ENCODE data around the gene COL5A1.
A peak's percentile ranks its signal among the peaks of the same experiment; 100 is the strongest.

The COL5A1 gene

DNA sequence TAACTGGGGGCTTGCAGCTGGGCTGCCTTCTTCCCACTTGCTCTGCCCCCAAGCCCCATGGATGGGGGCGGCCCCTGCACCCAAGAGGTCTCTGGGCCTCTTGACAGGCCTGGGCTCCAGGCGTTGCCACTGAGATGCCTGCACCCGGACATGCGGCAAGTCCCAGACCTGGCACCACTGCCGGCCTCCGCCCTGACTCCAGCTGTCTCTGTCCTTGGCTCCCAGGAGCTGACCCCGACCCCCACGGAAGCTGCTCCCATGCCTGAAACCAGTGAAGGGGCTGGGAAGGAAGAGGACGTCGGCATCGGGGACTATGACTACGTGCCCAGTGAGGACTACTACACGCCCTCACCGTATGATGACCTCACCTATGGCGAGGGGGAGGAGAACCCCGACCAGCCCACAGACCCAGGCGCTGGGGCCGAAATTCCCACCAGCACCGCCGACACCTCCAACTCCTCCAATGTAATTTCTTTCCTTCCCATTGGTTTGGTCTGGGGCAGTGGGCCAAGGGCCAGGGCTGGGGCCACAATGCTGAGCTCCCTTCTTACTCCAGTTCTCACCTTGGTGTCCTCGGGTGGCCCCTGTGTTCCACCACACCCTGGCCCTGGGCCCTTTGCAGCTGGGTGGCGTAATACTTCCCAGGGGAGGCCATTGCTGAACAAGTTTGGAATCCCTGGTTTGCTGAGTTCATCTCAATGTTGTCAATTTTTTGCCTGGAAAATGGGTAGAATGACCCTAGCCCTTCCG is 88.6 kb downstream of the COL5A1 start:
- no peak for DNase-seq

DNA sequence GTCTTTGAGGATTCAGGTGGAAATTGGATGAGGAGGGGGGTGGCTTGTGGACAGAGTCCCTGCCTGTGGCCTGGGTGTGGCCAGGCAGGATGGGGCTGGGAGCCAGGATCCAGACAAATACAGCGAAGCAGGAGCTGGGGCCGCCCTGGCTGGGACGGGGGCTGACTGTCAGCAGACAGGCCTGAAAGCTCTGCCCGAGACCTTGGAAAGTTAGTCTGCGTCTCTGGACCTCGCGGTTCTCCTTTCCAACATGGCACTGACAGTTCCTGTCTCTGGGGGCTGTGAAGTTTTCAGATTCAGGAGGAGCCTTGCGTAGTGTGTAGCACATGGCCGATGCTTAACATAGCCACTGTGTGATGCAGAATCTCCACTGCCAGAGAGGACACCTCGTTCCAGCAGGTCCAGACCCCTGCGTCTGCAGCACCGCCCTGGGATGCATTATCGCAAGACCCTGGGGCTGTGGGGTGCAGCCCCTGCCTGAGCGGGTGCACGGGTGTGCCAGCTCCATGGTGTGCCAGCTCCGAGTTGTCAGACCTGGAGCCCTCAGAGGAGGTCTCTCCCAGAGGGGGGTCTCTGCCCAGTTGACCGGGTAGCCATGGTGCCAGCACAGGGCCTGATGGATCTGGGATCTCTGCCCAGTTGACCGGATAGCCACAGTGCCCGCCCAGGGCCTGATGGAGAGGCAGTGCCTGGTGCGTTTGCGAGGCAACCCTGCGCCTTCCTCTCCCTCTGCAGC is 89.3 kb downstream of the COL5A1 start:
- DNase-seq, result no peak

DNA sequence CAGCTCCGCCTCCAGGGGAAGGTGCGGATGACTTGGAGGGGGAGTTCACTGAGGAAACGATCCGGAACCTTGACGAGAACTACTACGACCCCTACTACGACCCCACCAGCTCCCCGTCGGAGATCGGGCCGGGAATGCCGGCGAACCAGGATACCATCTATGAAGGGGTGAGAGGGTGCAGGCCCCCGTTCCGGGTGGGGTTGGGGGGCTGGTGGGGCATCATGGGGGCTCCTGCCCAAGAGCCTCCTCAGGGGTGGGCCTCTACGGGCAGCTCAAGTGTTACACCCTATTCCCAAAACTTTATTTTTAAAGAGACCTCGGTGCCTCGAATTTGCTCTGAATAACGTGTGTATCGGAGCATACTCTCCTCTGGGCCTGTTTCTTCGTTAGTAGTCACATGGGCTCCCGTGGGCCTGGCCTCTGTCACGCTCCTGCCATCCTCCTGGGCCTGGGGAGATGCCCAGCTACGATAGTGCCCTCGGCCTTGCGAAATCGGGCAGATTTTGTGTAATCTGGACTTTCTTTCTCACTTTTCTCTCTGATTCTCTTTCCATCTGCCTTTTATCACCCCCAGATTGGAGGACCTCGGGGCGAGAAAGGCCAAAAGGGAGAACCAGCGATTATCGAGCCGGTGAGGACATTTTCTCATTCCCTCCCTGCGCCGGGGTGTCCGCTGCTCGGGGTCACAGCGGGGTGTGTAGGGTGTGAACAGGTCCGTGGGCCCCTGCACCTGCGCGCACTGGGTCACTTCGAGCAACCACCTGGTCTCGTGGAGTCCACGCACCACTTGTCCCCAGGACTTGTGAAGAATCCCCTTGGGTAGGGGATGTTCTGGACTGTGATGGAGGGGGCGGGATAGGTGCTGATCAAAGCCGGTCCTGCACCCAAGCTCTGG is 90.1 kb downstream of the COL5A1 start:
- no peak for DNase-seq

DNA sequence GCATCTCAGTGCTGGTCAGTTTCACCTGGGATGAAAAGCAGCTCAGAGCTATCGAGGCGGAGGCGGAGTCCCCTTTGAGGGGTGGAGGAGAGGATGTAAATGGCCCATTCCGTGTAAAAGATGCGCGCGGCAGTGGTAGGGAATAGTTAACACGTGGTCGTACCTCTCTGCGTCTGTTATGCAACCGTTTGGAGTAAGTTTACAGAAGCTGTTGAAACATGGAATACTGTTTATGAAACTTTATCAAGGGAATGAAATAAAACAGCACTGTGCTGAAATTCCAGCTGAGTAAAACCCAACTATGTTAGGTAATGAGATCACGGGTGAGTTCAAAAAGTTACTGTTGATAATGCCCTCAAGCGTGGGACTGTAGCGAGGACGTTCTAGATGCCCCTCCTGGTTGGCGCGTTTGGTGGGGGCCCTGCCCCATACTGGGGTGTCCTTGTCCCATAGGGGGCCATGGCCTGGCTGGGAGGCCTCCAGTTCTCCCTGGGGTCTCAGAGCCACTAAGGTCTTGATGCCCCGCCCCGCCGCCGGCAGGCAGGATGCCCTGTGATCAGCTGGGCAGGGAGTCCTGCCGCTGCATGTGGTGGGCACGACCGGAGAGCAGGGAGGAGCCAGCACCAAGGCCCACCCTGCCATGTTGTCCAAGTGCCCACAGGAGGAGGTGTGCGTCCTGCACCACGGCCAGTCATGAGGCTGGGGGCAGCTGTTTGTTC is 90.9 kb downstream of the COL5A1 start:
- DNase-seq, result no peak

DNA sequence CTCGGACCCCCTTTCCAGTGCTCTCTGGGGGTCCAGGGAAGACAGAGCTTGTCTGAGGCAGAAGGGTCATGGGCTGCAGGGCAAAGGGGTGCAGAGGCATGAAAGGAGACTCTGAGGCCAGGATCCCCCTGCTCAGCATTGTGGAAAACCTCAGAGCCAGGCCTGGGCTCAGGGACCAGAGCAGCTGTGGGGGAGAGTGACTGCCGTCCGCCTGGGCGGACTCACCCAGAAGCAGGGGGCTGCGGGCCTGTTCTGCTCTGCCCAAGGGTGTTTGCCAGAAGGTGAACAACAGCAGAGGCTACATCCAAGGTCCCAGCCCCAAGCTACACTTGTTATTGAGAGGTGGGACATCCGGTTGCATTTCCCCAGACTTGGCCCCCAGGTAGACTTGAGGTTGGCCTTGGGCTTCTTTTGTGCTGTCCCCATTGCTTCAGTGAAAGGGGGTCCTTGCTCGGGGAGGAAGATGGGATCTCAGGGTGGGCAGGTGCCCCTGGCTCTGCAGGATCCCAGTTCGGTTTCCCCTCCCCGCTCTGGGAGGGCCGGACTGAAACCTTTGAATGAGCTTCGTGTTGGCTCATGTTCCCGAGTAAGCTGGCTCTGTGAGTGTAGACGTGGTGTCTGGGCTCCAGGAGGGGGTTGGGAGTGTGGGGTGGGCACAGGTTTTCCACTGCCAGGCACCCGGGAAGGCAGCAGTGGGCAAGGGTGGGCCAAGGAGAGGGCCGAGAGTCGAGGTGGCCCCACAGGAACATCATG is 92.1 kb downstream of the COL5A1 start:
- DNase-seq, result no peak

DNA sequence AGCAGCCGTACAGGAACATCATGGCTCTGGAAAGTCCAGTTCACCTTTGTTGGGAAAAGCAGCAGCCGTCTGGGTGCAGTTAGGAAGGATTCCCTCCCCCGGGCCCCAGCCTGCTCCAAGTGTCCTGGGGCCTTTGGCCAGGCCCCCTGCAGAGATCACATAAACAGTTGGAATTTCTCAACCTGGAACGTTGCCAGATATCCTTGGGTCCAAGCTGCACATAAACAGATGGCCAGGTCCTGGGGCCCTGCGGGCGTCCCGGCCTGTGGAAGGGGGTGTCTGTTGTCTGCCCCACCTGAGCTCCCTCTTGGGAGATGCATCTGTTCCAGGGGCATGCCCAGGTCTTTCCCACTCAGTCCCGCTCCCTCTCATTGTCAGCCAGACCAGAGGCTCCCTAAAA is 92.7 kb downstream of the COL5A1 start:
- DNase-seq, result no peak

DNA sequence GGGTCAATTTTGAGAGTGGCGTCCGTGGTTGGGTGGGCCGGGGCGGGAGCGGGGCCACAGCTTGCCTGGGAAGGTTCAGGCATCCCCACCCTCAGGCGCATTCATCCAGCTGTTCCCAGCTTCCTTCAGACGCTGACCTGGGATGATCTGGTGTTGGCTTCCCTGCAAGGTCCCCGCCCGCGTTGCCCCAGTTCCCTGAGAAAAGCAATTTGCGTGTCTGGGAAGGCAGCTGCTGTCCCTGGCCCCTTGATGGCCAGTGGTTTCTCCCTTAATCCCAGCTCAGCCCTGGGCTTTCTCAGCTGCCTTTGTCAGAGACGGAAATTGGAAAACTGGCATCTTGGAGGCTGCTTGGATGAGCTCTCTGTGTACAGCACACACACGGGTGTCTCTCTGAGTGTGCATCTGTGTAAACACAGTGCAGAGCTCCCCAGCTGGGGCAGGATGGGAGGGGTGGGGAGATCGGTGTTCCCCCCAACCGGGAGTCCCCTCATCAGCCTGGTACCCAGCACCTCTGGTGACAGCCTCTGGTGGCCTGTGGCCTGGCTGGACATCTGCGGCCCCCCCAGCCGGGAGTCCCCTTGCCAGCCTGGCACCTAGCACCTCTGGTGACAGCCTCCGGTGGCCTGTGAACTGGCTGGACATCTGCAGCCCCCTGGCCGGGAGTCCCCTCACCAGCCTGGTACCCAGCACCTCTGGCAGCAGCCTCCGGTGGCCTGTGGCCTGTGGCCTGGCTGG is 94.0 kb downstream of the COL5A1 start:
- DNase-seq, result no peak

DNA sequence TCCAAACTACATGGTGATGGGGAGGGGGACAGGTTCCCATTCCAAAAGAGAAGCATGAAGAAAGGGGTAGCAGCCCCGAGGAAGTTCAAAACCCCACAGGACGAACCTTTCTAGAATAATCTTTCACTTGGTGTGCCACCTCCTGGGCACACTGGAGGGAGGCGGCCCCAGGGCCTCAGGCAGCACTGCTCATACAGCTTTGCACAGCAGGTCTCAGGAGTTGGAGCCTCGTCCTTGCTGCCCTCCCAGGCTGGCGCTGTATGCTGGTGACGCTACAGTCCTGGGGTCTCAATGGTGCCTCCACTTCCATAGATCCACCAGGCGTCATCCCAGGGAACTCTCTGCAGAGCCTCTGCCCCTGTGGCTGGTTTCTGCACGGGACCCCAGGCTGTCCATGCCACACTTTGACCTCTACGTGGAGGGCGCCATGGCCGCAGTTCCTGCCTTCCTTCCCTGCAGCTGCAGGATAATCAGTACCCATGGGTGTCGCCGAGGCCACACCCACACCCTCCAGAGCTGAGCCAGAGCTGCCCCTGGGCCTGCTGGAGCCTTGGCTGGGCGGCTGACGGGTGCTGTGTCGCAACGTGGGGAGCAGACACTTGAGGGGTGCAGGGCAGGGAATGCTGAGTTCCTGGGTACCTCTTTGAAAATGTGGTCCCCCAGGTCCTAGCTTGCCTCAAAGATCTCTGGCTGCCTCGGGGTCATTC is 95.3 kb downstream of the COL5A1 start:
- no peak for DNase-seq

DNA sequence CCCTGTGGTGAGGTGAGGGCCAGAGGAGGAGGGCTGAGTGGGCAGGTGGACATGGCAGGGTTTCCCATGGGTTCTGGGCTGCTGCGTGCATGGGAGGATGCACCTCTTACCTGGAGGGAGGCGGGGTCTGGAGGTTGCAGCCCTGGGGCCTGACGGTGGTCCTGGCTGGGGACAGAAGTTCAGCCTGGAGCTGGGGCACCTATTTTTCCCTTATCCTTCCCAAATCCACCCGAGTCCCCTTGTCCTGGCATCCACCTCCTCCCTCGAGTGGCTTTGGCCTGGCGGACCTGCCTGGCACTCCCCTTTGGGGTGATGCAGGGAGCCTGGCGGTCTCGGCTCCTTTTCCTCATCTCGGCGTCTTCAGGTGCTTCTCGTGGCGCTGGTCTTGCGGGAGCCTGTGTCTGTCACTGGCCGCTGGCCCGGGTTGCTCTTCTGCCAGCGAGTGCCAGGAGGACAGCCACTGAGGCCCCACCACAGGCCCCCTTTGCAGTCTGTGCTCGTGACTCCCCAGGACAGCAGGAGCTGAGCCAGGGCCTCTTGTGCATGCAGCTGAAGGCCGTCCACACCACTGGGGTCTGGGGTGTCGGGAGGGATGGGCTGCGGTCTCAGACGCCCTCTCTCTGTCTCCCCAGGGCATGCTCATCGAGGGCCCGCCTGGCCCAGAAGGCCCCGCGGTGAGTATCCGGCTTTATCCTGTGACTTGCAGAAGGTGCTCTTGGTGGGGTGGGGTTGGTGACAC is 96.4 kb downstream of the COL5A1 start:
- no peak for DNase-seq

DNA sequence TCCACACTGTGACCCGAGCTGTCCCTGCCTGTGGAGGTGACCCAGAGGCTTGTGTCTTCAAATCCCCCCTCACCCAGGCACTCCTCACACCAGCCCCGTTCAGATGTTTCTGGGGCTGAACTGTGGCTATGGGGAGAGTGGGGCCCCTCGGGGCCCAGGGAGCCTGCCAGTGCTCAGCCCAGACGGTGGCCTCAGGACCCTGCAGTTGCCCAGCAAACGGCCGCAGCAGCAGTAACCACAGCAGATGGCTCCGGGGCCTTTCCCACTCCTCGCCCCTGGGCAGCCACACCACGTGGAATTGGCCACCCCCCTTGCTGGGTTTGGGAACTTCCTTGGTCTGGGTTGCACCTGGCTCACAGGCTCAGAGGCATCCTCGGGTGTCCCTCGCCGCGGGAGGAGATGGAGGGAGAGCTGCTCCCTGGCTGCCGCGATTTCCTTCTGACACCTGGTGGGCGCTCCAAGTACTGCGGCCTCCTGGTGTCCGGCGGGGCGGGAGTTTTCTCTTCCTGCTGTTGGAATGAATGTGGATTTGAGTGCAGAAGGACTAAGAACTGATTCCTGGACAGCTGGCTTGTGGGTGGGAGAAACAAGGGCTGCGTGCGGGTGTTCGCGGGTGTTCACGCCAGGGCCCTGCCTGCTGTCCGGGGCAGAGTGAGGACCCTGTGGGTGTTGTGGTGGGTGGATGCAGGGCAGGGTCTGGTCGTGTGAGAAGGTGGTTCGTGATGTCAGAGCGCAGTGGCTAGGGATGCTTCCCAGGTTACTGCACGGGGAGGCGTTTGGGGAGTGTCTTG is 97.5 kb downstream of the COL5A1 start:
- peak; percentile 49 for DNase-seq

DNA sequence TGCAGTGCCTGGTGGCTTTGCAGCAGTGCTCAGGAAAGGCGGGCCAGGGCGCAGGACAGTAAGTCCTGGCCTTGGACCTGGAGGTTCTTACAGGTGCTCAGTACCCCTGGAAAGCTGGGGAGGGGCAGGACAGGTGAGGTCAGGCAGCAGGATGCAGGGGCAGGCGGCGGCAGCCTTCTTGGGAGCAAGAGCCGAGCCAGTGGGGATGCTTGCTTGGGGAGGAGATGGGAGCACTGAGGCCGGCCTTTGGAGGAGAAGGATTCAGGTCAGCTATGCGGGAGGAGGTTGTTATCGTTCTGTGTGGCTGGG is 98.0 kb downstream of the COL5A1 start:
- no peak for DNase-seq

DNA sequence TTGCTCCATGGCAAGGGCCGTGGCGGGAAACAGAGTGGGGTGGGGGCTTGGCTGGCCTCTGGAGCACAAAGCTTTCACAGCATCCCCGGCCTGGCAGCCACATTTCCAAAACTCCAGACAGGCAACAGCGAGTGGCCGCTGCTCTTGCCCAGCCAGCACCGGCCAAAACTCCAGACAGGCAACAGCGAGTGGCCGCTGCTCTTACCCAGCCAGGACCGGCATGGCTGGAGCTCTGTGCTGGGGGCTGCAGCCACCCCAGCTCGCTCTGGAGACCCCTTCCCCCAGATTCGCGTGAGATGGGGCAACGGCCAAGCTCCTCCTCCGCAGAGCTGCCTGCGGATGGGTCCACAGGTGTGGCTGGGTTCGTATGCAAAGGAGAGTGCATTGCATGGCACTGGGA is 98.5 kb downstream of the COL5A1 start:
- DNase-seq, result no peak

DNA sequence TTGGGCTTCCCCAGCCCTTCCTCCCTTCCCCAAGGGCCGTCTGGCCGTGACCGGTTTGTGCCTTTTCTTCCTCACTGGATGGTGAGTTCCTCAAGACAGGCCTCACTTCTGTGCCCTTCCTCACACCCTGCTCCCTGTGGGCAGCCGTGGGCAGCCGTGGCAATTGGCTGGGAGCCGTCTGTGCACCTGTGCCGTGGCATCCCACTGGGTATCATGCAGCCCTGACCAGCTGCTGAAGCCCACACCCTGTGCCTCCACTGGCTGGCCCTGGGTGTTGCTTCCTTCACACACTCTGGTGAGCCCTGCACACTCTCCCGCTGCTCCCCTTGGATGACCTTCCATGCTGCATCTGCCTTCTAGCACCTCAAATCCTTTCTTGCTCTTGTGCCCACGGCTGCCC is 100.2 kb downstream of the COL5A1 start:
- no peak for DNase-seq

DNA sequence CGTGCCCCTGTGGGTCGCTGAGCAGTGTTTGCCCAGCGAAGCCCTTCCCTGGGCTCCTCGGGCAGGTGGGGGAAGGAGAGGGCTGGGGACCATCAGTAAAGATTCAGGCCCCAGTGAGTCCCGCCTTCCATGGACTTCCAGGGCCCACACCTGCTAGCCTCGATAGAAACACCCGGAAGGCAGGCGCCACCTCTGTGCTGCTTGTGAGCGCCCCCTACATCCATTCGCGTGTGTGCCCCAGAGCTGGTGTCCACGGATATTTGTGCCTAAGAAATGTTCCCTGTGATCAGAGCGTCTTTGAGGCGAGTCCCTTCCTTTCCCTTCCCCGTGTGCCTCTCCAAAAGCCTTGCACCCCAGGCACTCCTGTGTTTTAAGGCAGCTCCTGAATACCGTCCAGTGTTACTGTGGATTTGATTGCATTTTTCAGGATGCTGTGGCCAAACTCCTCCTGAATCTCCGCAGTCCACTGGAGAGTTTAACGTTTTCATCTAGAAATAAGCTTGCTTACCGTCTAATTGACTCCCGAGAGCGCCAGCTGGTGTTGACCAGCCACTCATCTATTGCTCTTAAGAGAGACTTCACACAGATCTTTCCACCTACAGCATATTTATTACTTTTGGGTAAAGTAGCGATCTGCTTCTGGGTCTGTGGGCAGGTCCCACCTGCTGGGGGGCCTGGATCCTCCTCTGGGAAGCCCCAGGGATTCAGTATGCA is 101.4 kb downstream of the COL5A1 start:
- DNase-seq, result no peak

DNA sequence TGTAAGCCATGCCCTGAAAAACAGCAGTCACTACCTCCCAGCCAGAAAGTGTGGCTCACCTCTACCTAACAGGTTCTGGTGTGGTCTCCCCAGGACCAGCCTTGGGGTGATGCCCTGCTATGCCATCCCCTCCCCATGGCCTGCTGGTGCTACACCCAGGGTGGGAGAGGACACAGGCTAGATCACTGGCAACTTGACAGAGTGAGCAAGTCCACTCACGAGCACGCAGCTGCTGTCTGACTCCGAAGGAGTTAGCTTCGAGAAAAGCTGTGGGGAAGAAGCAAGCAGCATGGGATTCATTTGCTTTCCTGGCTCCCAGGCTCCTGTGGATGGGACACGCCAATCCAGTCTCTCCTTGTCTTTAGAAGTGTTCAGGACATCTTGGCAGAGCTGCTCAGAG is 102.2 kb downstream of the COL5A1 start:
- DNase-seq, result no peak

DNA sequence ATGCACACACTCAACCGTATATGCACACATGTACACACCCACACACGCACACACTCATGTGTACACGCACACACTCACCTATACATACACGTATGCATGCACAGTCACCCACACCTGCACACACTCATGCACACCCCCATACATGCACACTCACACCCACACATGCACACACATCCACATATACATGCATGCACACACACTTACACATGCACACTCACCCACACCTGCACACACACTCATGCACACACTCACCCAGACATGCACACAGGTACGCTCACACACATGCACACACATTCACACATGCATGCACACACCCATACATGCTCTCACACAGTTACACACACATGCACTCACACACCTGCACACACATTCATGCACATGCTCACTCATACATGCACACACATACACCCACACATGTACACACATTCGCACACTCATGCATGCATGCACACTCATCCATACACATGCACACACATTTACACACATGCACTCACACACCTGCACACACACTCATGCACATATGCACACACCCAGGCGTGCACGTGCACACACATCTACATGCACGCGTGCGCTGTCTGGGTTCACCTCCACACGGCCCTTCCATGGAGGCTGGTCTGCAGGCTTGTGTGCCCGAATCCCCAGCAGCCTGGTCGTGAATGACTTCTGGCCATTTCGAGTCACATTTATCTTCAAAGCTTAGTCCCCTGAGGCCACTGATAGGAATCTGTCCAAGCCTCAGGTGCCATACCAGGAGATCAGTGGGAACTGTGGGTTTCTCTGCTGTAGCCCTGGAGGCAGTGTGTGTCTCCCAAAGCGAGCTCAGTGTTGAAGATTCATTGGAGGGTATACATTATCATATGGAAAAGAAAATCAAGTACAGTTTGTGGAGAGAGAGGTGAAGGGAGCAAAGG is 103.0 kb downstream of the COL5A1 start:
- DNase-seq, result no peak

DNA sequence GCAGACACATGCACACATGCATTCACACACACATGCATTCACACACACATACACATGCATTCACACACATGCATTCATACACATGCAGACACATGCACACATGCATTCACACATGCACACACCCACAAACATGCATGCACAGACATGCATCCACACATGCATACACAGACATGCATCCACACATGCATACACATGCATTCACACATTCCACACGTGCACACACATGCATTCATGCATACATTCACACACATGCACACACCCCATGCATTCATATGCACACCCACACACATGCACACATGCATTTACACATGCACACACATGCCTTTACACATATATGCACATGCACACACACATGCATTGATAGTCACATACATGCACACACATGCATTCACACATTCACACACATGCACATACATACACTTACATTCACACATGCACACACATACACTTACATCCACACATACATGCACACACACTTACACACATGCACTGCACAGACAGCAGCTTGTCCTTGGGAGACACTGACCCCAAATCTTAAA is 106.4 kb downstream of the COL5A1 start:
- no peak for DNase-seq

Measured in COR-L47 (cell line).